Mucosa of descending colon (tissue), 3 donors: Measurements from ENCODE around the gene DGKB. TPM values are rescaled to one million over a fixed set of nuclear protein-coding genes. Genes with fewer than 3 reads are reported as not detected.
"Not testable (repeated sequence)": the region's sequence is repeated elsewhere in the genome, so short reads cannot be mapped to it uniquely, and the experiment has no call there.

Experiments used
- ATAC-seq: fragments of 200-7000 bp; cut with Tn5 transposase; one replicate; pipeline ENCODE4 v1.9.1; 2020; ENCODE audit warnings: mild to moderate bottlenecking, moderate library complexity
- DNase-seq, 3 donors: peaks; one replicate each; pipeline ENCODE4 v3.0.0-alpha.2; 2020
- H3K36me3 ChIP-seq: fragments of 200-600 bp; one replicate; pipeline ENCODE4 v1.8.0; 2021; ENCODE audit warnings: low read depth, mild to moderate bottlenecking
- H3K4me1 ChIP-seq: fragments of 200-600 bp; one replicate; pipeline ENCODE4 v1.8.0; 2021; ENCODE audit warnings: low read depth, mild to moderate bottlenecking
- H3K4me3 ChIP-seq: fragments of 200-600 bp; one replicate; pipeline ENCODE4 v1.8.0; 2021; ENCODE audit warnings: mild to moderate bottlenecking
- H3K9me3 ChIP-seq: fragments of 200-600 bp; one replicate; pipeline ENCODE4 v1.8.0; 2021; ENCODE audit warnings: mild to moderate bottlenecking
- intact Hi-C, 2 donors: fragments of 100-400 bp; cut with DNase I in 1 of 2; cut with micrococcal nuclease in 1 of 2; formaldehyde crosslinking; loops; one replicate each; pipeline versions ENCODE4 v1.11.0 to v1.11.1; 2022; cut with DNase I, micrococcal nuclease
- total RNA-seq, 3 donors: library from RNA; stranded (reverse); fragmentation: NEBNext Ultra II Directional in 2 of 3; extraction: Animal tissue kit (Norgen Biotek cat#: 25700) in 2 of 3; gene quantifications; one replicate each; pipeline versions ENCODE4 v1.2.1 to v1.2.4, GENCODE V29; 2021 to 2023
- TF ChIP-seq, protein P1 (sequence below): fragments of 200-600 bp; IDR thresholded peaks from one replicate; pipeline ENCODE4 v1.8.0; 2022; ENCODE audit warnings: antibody characterized with exemption, mild to moderate bottlenecking
- donor health status: DM: no; HTN: no; CAD: no; lungs with moderate emphysema.
- donor health status: DM: no; HTN: no; CAD: no.
- donor health status: DM: no; HTN: yes; CAD: no.

The DGKB gene
- total RNA-seq, 3 donors from 2014 or later, result 0.19 to 5.6 (median 0.78) TPM

DNA sequence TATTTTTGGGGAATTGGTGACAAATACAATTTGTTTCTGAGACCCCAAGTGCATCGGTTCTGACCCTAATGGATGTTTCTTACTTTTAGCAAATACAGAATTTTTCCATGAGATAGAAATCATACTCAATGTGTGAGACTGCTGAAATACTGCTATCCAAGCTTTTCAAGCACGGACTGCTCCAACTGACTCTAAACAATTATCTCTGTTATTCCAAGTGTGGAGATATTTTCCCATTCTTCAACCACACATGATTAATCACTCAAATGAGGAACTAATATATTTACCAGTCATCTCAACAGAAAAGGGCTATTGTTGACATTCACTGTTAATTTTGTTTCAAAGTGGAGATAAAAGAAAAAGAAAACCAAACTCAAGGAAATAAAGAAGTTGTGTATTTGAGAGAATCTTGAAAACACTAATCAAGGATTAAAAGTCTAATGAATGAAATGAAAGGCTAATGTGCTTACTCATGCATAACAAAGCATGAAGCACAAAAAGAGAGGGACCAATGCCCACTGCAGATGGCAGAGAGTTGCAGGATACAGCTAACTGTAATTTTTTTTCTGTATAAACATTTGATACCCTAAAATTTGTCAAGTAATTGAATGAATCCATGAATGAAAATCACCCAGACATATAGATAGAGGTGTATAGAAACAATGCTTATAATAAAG lies 423.6 kb downstream of the DGKB start:
- Histone ChIP-seq H3K9me3 (no peaks in the 10 kb centered on the region), H3K4me1 (no peaks in the 10 kb centered on the region), H3K36me3 (no peaks in the 10 kb centered on the region), H3K4me3 (no peak overlapping the region)
- DNase-seq, result no peak
- TF ChIP-seq, protein P1, sequence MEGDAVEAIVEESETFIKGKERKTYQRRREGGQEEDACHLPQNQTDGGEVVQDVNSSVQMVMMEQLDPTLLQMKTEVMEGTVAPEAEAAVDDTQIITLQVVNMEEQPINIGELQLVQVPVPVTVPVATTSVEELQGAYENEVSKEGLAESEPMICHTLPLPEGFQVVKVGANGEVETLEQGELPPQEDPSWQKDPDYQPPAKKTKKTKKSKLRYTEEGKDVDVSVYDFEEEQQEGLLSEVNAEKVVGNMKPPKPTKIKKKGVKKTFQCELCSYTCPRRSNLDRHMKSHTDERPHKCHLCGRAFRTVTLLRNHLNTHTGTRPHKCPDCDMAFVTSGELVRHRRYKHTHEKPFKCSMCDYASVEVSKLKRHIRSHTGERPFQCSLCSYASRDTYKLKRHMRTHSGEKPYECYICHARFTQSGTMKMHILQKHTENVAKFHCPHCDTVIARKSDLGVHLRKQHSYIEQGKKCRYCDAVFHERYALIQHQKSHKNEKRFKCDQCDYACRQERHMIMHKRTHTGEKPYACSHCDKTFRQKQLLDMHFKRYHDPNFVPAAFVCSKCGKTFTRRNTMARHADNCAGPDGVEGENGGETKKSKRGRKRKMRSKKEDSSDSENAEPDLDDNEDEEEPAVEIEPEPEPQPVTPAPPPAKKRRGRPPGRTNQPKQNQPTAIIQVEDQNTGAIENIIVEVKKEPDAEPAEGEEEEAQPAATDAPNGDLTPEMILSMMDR, result no peak
- no peak for ATAC-seq
- intact Hi-C loops, result no loop called here

DNA sequence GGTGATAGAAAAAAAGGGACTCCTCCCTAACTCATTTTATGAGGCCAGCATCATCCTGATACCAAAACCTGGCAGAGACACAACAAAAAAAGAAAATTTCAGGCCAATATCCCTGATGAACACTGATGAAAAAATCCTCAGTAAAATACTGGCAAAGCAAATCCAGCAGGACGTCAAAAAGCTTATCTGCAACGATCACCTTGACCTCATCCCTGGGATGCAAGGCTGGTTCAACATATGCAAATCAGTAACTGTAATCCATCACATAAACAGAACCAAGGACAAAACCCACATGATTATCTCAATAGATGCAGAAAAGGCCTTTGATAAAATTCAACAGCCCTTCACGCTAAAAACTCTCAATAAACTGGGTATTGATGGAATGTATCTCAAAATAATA lies 440.8 kb downstream of the DGKB start:
- H3K9me3 ChIP-seq, DNase-seq, ATAC-seq, intact Hi-C loops, H3K36me3 ChIP-seq, H3K4me3 ChIP-seq, H3K4me1 ChIP-seq: not testable (repeated sequence)

DNA sequence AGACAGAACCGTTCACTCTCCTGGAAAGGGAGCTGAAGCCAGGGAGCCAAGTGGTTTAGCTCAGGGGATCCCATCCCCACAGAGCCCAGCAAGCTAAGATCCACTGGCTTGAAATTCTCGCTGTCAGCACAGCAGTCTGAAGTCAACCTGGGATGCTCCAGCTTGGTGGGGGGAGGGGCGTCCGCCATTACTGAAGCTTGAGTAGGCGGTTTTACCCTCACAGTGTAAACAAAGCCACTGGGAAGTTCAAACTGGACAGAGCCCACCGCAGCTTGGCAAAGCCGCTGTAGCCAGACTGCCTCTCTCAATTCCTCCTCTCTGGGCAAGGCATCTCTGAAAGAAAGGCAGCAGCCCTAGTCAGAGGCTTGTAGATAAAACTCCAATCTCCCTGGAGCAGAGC lies 443.7 kb downstream of the DGKB start:
- H3K9me3 ChIP-seq, ATAC-seq, H3K36me3 ChIP-seq, DNase-seq, intact Hi-C loops, H3K4me3 ChIP-seq, H3K4me1 ChIP-seq: not testable (repeated sequence)

DNA sequence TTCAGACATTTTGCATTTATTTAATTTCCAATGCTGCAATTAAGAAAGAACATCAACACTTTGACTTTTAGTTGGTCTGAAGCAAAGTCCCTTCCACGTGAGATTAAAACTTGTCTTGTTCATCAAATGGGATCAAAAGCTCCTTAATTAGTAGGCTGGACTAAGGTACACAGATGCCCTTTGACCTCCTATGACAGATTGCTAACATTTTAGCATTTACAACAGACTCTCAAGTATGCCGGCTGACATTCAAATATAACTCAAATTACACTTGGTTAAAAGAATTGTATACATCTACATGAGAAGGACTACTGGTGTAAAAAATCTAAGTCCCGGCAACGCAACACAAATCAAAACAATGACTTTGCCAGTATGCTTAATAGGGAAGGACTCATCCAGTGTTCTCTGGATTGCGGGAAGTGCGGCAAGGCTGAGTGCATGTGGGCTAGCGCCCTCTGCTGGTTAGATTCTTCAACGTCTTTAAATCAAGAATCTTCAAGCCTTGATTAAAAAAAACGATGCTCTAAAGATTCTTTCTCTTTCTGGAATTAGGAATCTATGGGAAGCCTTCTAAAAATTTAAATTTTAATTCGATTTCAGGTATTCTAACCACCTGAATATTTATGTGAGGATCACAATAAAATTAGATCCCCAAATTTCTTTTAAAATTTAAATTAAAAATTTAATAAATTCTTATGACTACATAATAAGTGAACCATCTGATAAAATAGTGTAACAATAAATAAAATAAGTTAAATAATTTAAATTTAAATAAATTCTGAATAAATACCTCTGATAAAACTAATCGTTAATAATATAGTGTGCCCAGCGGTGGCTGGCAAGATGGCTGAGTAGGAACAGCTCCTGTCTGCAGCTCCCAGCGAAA lies 444.7 kb downstream of the DGKB start:
- H3K4me1 ChIP-seq, result no peaks in the 10 kb centered on the region
- DNase-seq, result peak in 2 of 3 donors; percentile 44 to 89
- no peak overlapping the region for H3K4me3 ChIP-seq
- ATAC-seq, result peak; percentile 88
- no peaks in the 10 kb centered on the region for H3K36me3 ChIP-seq
- intact Hi-C loops, result no loop called here
- TF ChIP-seq, protein P1, result peak; percentile 59
- no peaks in the 10 kb centered on the region for H3K9me3 ChIP-seq

DNA sequence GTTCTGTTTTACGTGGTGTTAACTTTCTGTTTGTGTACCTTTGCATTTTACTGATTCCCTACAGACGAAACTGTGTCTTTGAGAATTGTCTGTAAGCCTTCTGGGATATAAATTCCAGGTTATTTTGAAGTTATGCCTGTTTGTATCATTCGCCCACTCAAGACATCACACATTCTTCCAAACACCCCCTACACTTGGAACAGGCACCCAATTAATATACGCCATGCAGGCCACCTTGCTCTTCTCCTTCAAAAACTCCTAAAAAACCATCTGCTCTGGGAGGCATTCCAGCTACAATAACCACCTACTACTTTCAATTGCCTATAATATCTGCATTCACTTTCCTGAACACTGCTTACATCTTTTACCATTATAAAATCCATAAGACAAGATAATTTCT lies 453.3 kb downstream of the DGKB start:
- DNase-seq (no peak), ATAC-seq (no peak)
- H3K36me3 ChIP-seq, result no peaks in the 10 kb centered on the region
- intact Hi-C loops, result no loop called here
- no peaks in the 10 kb centered on the region for H3K4me1 ChIP-seq
- no peak overlapping the region for H3K4me3 ChIP-seq
- H3K9me3 ChIP-seq, result no peaks in the 10 kb centered on the region
- TF ChIP-seq, protein P1, result no peak

DNA sequence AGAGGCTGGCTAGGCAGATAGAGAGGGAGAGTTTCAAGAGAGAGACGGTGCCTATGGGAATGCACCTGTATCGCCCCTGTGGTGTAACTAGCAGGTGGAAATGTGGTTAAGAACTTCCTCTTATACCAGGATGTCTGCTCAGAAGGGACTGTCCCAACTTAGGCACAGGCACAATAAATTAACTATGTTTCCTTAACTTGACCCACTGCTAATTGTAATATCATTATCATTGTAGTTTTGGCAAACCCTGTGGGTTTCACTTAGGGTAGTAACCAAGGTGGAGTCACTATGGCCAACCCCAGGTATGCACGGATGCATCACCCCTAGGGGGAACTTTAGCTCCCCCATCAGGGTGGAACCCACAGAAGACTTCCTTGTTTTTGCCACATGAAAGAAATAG lies 455.7 kb downstream of the DGKB start:
- H3K9me3 ChIP-seq, result no peaks in the 10 kb centered on the region
- no peaks in the 10 kb centered on the region for H3K36me3 ChIP-seq
- intact Hi-C loops, result no loop called here
- H3K4me3 ChIP-seq, result no peak overlapping the region
- DNase-seq (no peak), ATAC-seq (peak; percentile 24)
- H3K4me1 ChIP-seq, result no peaks in the 10 kb centered on the region
- TF ChIP-seq, protein P1, result no peak
